SK-N-SH treated with all-trans-retinoic acid at 6 μM for 48 hours (cell line): ENCODE results near the gene CDK6.

ENCODE experiments used
- CSDC2 ChIP-seq: fragments of 250-450 bp; sonication (Bioruptor Pico); IDR thresholded peaks from 2 replicates; pipeline ENCODE4 v1.5.0; 2020; ENCODE audit warnings: mild to moderate bottlenecking, moderate library complexity
- GLIS3 ChIP-seq: fragments of 250-450 bp; sonication (Bioruptor Pico); IDR thresholded peaks from 2 replicates; pipeline ENCODE4 v1.5.0; 2020; ENCODE audit warnings: mild to moderate bottlenecking, moderate library complexity
- ISL1 ChIP-seq: fragments of 250-450 bp; sonication (Bioruptor Pico); IDR thresholded peaks from 2 replicates; pipeline ENCODE4 v2.1.2; 2022; ENCODE audit warnings: mild to moderate bottlenecking, moderate library complexity
- PPARA ChIP-seq: fragments of 250-450 bp; sonication (Bioruptor Pico); IDR thresholded peaks from 2 replicates; pipeline ENCODE4 v1.5.0; 2020; ENCODE audit warnings: mild to moderate bottlenecking, borderline replicate concordance
- ZFP3 ChIP-seq: fragments of 250-450 bp; sonication (Bioruptor Pico); IDR thresholded peaks from 2 replicates; pipeline ENCODE4 v1.5.0; 2020; ENCODE audit warnings: mild to moderate bottlenecking, moderate library complexity
- ZFP30 ChIP-seq: fragments of 450-650 bp; formaldehyde crosslinking; IDR thresholded peaks from 2 replicates; pipeline ENCODE4 v1.5.0; 2022; ENCODE audit warnings: mild to moderate bottlenecking, moderate library complexity
- TF ChIP-seq, protein P1 (sequence below): fragments of 250-450 bp; sonication (Bioruptor Pico); IDR thresholded peaks from 2 replicates; pipeline ENCODE4 v1.8.0; 2020; ENCODE audit warnings: mild to moderate bottlenecking, moderate library complexity, borderline replicate concordance
- TF ChIP-seq, protein P2 (sequence below): fragments of 250-450 bp; sonication (Bioruptor Pico); IDR thresholded peaks from 2 replicates; pipeline ENCODE4 v1.5.1; 2021; ENCODE audit warnings: mild to moderate bottlenecking, moderate library complexity
- TF ChIP-seq, protein P3 (sequence below): fragments of 250-450 bp; sonication (Bioruptor Pico); IDR thresholded peaks from 2 replicates; pipeline ENCODE4 v1.8.0; 2021; ENCODE audit warnings: low read depth, mild to moderate bottlenecking, moderate library complexity, borderline replicate concordance
- TF ChIP-seq, protein P4 (sequence below): fragments of 250-450 bp; sonication (Bioruptor Pico); IDR thresholded peaks from 2 replicates; pipeline ENCODE4 v1.5.1; 2020; ENCODE audit warnings: low read depth, mild to moderate bottlenecking, moderate library complexity

DNA sequence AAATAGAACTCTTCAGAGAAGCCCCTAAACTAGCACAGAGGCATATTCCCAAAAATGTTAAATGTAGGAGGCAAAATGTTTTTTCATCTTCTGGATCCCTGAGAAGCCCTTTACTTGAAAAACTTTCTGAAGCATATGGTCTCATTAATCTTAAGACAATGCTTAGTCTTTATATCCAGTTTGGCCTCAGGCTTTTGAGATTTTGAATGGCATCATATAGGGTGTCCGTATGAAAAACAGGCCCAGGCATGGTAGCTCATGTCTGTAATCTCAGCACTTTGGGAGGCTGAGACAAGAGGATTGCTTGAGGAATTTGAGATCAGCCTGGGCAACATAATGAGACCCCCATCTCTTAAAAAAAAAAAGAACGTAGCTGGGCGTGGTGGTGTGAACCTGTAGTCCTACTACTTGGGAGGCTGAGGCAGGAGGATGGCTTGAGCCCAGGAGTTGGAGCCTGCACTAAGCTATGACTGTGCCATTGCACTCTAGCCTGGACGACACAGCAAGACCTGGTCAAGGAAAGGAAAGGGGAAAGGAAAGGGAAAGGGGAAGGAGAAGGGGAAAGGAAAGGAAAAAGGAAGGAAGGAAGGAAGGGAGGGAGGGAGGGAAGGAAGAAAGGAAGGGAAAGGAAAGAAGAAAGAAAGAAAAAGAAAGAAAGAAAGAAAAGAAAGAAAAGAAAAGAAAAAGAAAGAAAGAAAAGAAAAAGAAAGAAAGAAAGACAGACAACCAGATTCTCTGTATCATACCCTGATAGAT is 119.4 kb downstream of the CDK6 start:
- no peak for TF ChIP-seq ISL1
- TF ChIP-seq, protein P1, sequence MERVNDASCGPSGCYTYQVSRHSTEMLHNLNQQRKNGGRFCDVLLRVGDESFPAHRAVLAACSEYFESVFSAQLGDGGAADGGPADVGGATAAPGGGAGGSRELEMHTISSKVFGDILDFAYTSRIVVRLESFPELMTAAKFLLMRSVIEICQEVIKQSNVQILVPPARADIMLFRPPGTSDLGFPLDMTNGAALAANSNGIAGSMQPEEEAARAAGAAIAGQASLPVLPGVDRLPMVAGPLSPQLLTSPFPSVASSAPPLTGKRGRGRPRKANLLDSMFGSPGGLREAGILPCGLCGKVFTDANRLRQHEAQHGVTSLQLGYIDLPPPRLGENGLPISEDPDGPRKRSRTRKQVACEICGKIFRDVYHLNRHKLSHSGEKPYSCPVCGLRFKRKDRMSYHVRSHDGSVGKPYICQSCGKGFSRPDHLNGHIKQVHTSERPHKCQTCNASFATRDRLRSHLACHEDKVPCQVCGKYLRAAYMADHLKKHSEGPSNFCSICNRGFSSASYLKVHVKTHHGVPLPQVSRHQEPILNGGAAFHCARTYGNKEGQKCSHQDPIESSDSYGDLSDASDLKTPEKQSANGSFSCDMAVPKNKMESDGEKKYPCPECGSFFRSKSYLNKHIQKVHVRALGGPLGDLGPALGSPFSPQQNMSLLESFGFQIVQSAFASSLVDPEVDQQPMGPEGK (CRISPR knock-in tag) = no peak
- TF ChIP-seq GLIS3 = no peak
- TF ChIP-seq, protein P2, sequence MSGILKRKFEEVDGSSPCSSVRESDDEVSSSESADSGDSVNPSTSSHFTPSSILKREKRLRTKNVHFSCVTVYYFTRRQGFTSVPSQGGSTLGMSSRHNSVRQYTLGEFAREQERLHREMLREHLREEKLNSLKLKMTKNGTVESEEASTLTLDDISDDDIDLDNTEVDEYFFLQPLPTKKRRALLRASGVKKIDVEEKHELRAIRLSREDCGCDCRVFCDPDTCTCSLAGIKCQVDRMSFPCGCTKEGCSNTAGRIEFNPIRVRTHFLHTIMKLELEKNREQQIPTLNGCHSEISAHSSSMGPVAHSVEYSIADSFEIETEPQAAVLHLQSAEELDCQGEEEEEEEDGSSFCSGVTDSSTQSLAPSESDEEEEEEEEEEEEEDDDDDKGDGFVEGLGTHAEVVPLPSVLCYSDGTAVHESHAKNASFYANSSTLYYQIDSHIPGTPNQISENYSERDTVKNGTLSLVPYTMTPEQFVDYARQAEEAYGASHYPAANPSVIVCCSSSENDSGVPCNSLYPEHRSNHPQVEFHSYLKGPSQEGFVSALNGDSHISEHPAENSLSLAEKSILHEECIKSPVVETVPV = no peak
- no peak for TF ChIP-seq PPARA
- TF ChIP-seq, protein P3, sequence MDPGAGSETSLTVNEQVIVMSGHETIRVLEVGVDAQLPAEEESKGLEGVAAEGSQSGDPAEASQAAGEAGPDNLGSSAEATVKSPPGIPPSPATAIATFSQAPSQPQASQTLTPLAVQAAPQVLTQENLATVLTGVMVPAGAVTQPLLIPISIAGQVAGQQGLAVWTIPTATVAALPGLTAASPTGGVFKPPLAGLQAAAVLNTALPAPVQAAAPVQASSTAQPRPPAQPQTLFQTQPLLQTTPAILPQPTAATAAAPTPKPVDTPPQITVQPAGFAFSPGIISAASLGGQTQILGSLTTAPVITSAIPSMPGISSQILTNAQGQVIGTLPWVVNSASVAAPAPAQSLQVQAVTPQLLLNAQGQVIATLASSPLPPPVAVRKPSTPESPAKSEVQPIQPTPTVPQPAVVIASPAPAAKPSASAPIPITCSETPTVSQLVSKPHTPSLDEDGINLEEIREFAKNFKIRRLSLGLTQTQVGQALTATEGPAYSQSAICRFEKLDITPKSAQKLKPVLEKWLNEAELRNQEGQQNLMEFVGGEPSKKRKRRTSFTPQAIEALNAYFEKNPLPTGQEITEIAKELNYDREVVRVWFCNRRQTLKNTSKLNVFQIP = no peak
- TF ChIP-seq ZFP3 (CRISPR knock-in tag) = no peak
- TF ChIP-seq CSDC2 = no peak
- no peak for TF ChIP-seq ZFP30 (CRISPR knock-in tag)
- TF ChIP-seq, protein P4, sequence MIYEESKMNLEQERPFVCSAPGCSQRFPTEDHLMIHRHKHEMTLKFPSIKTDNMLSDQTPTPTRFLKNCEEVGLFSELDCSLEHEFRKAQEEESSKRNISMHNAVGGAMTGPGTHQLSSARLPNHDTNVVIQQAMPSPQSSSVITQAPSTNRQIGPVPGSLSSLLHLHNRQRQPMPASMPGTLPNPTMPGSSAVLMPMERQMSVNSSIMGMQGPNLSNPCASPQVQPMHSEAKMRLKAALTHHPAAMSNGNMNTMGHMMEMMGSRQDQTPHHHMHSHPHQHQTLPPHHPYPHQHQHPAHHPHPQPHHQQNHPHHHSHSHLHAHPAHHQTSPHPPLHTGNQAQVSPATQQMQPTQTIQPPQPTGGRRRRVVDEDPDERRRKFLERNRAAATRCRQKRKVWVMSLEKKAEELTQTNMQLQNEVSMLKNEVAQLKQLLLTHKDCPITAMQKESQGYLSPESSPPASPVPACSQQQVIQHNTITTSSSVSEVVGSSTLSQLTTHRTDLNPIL (CRISPR knock-in tag) = no peak
